Measurements from ENCODE around the gene KCNQ1. TPM values are rescaled to one million over a fixed set of nuclear protein-coding genes. Genes with fewer than 3 reads are reported as not detected.

Gene KCNQ1
- total RNA-seq, 1 donor from 2014 or later: 8.5 TPM

DNA sequence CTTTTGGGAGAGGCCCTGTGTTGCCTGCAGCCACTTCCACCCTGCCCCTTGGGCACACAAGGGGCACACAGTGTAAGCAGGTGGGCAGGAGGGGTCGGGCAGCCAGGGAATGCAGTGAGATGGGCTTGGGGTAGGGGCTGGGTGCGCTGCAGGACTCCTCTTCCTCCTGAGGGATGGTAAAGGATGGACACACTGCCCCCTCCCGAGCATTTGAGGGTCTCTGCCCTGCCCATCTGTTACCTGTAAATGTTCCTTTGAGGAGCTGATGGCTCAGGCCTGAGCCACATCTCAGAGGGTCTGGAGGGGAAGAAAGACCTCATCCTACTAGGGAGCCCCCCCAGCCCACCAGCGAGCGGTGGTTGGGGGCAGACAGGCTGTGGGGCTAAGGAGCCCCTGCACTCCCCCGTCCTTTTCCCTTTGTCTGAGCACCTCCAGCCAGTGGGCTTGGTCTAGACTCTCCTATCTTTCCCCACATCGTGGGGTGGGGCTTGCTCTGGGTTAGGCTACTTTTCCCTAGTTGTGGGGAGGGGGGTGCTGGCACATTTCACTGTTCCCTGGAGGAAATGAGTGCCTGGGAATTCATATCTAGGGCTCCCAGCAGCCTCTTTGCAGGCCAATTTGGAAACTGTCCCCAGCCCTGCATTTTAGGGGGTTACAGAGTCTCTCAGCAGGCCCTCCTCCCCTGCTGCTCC, 46.0 kb upstream of the KCNQ1 start:
- Mint-ChIP-seq H3K4me3 (peak overlapping the region; percentile 86), H3K27ac (peak overlapping the region; percentile 95), H3K36me3 (peaks cover 5% of the 10 kb centered on the region), H3K9me3 (no peaks in the 10 kb centered on the region), H3K4me1 (peaks cover 18% of the 10 kb centered on the region), H3K27me3 (ENCODE audit: low read depth) (no peaks in the 10 kb centered on the region)
- no peak for DNase-seq (ENCODE audit: low spot score in 2 of 2, unreplicated experiment in 2 of 2)
- TF ChIP-seq, protein P1, sequence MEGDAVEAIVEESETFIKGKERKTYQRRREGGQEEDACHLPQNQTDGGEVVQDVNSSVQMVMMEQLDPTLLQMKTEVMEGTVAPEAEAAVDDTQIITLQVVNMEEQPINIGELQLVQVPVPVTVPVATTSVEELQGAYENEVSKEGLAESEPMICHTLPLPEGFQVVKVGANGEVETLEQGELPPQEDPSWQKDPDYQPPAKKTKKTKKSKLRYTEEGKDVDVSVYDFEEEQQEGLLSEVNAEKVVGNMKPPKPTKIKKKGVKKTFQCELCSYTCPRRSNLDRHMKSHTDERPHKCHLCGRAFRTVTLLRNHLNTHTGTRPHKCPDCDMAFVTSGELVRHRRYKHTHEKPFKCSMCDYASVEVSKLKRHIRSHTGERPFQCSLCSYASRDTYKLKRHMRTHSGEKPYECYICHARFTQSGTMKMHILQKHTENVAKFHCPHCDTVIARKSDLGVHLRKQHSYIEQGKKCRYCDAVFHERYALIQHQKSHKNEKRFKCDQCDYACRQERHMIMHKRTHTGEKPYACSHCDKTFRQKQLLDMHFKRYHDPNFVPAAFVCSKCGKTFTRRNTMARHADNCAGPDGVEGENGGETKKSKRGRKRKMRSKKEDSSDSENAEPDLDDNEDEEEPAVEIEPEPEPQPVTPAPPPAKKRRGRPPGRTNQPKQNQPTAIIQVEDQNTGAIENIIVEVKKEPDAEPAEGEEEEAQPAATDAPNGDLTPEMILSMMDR (IDR thresholded peaks at IDR 0.05; ENCODE audit: unreplicated experiment): no peak

- H3K36me3 Mint-ChIP-seq: peaks cover 7% of the 10 kb centered on the region
- H3K27me3 Mint-ChIP-seq (ENCODE audit: low read depth): no peaks in the 10 kb centered on the region
- TF ChIP-seq, protein P1 (IDR thresholded peaks at IDR 0.05; ENCODE audit: unreplicated experiment): no peak
- H3K27ac Mint-ChIP-seq: peak overlapping the region; percentile 95
- peak overlapping the region; percentile 86 for H3K4me3 Mint-ChIP-seq
- H3K9me3 Mint-ChIP-seq: no peaks in the 10 kb centered on the region
- H3K4me1 Mint-ChIP-seq: peaks cover 18% of the 10 kb centered on the region
- no peak for DNase-seq (ENCODE audit: low spot score in 2 of 2, unreplicated experiment in 2 of 2)
Observed at GRCh38 chr11:2399488-2400068, 45.2 kb upstream of the KCNQ1 start.

- TF ChIP-seq, protein P1 (IDR thresholded peaks at IDR 0.05; ENCODE audit: unreplicated experiment): peak; percentile 99
- peak within 1 kb of the TSS; percentile 95 for H3K27ac Mint-ChIP-seq
- H3K27me3 Mint-ChIP-seq (ENCODE audit: low read depth): no peaks in the 10 kb centered on the region
- H3K9me3 Mint-ChIP-seq: no peaks in the 10 kb centered on the region
- peak; percentile 99 to 100 for DNase-seq (ENCODE audit: low spot score in 2 of 2, unreplicated experiment in 2 of 2)
- H3K36me3 Mint-ChIP-seq: peaks cover 7% of the 10 kb centered on the region
- peaks cover 18% of the 10 kb centered on the region for H3K4me1 Mint-ChIP-seq
- H3K4me3 Mint-ChIP-seq: peak within 1 kb of the TSS; percentile 86
Observed at GRCh38 chr11:2400069-2400761, 44.6 kb upstream of the KCNQ1 start, which contains the start of gene TSSC4. Gene TSSC4 (plus strand): TSS chr11:2400750. CDS start chr11:2402634, 1,884 bp downstream.

DNA sequence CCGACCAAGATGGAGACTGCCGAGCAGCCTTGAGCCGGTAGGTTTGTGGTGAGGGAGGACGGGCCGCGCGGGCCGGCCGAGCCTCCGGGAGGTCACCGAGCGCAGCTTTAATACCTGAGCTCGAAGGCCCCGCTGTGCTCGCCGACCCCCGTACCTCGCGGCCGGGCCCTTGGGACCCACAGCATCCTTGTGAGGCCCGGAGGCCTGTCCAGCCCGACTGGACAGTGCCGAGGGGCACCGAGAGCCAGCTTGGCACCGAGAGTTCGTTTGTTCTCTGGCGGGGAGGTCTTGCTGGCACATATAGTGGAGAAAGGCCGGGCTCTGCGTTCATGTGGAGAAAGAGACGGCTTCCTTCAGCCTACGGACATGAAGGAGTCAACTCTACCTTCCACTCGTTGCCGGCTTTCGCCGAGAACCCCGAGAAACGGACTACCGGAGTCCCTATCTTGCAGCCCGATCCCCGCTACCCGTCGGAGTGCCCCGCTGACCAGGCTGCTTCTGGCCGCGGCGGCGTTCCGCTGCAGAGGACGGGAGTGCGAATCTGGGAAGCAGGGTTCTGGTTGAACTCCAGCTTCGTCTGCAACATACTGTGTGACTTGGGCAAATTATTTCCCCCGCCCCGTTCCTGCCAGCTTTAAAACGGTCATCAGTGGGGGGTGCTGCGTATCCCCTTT, 43.9 kb upstream of the KCNQ1 start:
- Mint-ChIP-seq H3K4me3 (peak overlapping the region; percentile 86), H3K9me3 (no peaks in the 10 kb centered on the region), H3K27me3 (ENCODE audit: low read depth) (no peaks in the 10 kb centered on the region), H3K4me1 (peaks cover 19% of the 10 kb centered on the region), H3K36me3 (peaks cover 7% of the 10 kb centered on the region), H3K27ac (peak overlapping the region; percentile 95)
- DNase-seq (ENCODE audit: low spot score in 2 of 2, unreplicated experiment in 2 of 2): peak in 1 of 2 experiments; percentile 47
- TF ChIP-seq, protein P1 (IDR thresholded peaks at IDR 0.05; ENCODE audit: unreplicated experiment): no peak

DNA sequence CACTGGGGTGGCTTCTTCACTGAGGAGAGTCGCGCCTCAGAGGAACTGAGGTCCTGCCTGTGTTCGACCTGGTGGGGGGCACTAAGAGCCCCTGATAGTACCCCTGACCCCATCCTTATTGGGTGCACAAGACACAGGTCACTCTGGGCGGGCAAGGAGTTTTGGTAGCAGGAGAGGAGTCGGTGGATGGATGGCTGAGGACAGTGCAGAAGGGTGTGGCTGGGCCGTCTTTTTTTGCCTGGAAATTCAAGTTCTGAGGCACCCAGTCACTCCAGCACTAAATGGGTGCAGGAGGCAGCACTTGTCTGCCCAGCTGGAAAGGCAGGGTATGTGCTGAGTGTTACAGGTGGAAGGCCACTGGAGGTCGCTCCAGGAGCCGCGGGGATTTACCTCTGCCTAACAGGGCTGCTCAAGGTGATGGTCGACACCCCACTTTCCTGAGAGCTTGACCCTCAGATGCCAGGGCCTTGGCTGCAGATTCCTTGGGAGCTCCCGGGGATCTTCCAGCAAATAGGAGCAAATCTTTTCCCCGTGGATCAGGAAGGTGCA, 43.3 kb upstream of the KCNQ1 start:
- Mint-ChIP-seq H3K27me3 (ENCODE audit: low read depth) (no peaks in the 10 kb centered on the region), H3K4me3 (peak overlapping the region; percentile 86), H3K4me1 (peaks cover 22% of the 10 kb centered on the region), H3K9me3 (no peaks in the 10 kb centered on the region), H3K36me3 (peaks cover 7% of the 10 kb centered on the region), H3K27ac (peak overlapping the region; percentile 95)
- no peak for DNase-seq (ENCODE audit: low spot score in 2 of 2, unreplicated experiment in 2 of 2)
- TF ChIP-seq, protein P1 (IDR thresholded peaks at IDR 0.05; ENCODE audit: unreplicated experiment): no peak
